Tibial artery (tissue), 4 donors: ENCODE results near the gene GABPB2.

Source experiments
- DNase-seq, 2 donors: peaks; one replicate each; pipeline ENCODE4 v3.0.0-alpha.2; 2019
- H3K27ac ChIP-seq, 2 donors: fragments of 200-600 bp; sonication (generic) in 1 of 2; 1 replicate in 1 of 2; 2 replicates in 1 of 2; pipeline ENCODE4 v1.5.1; 2018 to 2019; ENCODE audit warnings: mild to moderate bottlenecking in 1 of 2
- H3K27me3 ChIP-seq, 2 donors: fragments of 200-600 bp; sonication (generic) in 1 of 2; one replicate each; pipeline versions ENCODE4 v1.5.1 to v1.6.0; 2016 to 2019
- H3K36me3 ChIP-seq, 3 donors: fragments of 200-600 bp; sonication (generic) in 2 of 3; one replicate each; pipeline ENCODE4 v1.5.1; 2016 to 2019; ENCODE audit warnings: mild to moderate bottlenecking in 2 of 3
- H3K4me1 ChIP-seq, 4 donors: fragments of 200-600 bp; sonication (generic) in 2 of 4; 1 replicate in 3 of 4; 2 replicates in 1 of 4; pipeline ENCODE4 v1.5.1; 2016 to 2019
- H3K4me3 ChIP-seq, 2 donors: fragments of 200-600 bp; sonication (generic) in 1 of 2; 1 replicate in 1 of 2; 2 replicates in 1 of 2; pipeline ENCODE4 v1.5.1; 2018 to 2019; ENCODE audit warnings: mild to moderate bottlenecking in 2 of 2
- H3K9me3 ChIP-seq, 3 donors: fragments of 200-600 bp; sonication (generic) in 1 of 3; one replicate each; pipeline ENCODE4 v1.5.1; 2016 to 2019
- intact Hi-C: fragments of 100-400 bp; cut with DNase I; formaldehyde crosslinking; loops from one replicate; pipeline ENCODE4 v1.15.0; 2023; ENCODE audit warnings: low total_unique reads
- TF ChIP-seq, protein P1 (sequence below), 2 experiments: fragments of 200-600 bp in 1 of 2; fragments of 450-650 bp in 1 of 2; IDR thresholded peaks; one replicate each; pipeline ENCODE4 v1.5.1; 2017 to 2019; ENCODE audit warnings: antibody characterized with exemption in 2 of 2, mild to moderate bottlenecking in 1 of 2, moderate library complexity in 1 of 2

Gene GABPB2

DNA sequence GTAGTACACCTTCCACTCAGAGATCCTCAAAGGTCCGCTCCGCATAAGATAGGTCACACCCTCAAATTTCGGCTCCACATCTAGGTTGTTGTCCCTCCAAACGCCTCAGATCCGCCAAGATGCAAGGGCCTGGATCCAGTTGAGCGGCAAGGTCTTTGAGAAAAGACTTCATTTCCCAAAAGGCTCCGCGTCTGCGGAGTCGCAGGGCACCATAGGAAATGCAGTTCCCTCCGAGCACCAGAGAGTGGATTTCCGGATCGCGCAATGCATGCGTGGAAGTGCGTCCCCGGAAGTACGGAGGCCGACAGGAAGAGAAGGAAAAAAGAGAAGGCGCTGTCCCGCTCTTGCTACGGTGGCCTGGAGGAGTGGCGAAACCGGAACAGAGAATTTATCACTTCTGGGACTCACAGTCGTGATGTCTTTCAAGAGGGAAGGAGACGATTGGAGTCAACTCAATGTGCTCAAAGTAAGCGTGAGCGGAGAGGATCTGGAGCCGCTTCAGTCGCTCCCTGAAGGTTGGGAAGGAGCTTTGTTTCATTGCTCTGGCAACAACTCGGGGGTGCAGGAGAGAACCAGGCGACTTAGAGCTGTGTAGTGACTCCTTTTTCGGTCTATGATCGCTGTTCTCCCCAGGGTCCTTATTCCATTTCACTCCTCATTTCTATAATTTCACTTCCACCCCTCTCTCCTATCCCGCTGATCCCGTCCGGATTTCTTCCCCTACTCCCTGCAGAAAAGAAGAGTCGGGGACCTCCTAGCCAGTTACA lies 95.4 kb downstream of the GABPB2 start, which contains the start of the genes LYSMD1 and SCNM1:
TSS of gene LYSMD1 (minus strand) at position 165 of the 767 bp plus-strand sequence. CDS start 644 bp downstream, outside the sequence.
TSS of gene SCNM1 (plus strand) at position 407 of the 767 bp plus-strand sequence. CDS start at position 416, 9 bp downstream.
- peaks cover 17 to 53% (median 36%) of the 10 kb centered on the region in 3 donors for H3K36me3 ChIP-seq
- H3K27ac ChIP-seq, result peak within 1 kb of the TSS; percentile 92 to 96
- peak; percentile 97 to 99 for DNase-seq
- H3K4me1 ChIP-seq, result peaks cover 0 to 33% (median 17%) of the 10 kb centered on the region in 4 donors
- no peaks in the 10 kb centered on the region for H3K27me3 ChIP-seq
- TF ChIP-seq, protein P1, sequence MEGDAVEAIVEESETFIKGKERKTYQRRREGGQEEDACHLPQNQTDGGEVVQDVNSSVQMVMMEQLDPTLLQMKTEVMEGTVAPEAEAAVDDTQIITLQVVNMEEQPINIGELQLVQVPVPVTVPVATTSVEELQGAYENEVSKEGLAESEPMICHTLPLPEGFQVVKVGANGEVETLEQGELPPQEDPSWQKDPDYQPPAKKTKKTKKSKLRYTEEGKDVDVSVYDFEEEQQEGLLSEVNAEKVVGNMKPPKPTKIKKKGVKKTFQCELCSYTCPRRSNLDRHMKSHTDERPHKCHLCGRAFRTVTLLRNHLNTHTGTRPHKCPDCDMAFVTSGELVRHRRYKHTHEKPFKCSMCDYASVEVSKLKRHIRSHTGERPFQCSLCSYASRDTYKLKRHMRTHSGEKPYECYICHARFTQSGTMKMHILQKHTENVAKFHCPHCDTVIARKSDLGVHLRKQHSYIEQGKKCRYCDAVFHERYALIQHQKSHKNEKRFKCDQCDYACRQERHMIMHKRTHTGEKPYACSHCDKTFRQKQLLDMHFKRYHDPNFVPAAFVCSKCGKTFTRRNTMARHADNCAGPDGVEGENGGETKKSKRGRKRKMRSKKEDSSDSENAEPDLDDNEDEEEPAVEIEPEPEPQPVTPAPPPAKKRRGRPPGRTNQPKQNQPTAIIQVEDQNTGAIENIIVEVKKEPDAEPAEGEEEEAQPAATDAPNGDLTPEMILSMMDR (IDR thresholded peaks at IDR 0.05), result peak in 1 of 2 experiments; percentile 50
- intact Hi-C loops, result no loop called here
- H3K9me3 ChIP-seq, result no peaks in the 10 kb centered on the region
- H3K4me3 ChIP-seq, result peak within 1 kb of the TSS; percentile 67 to 76

DNA sequence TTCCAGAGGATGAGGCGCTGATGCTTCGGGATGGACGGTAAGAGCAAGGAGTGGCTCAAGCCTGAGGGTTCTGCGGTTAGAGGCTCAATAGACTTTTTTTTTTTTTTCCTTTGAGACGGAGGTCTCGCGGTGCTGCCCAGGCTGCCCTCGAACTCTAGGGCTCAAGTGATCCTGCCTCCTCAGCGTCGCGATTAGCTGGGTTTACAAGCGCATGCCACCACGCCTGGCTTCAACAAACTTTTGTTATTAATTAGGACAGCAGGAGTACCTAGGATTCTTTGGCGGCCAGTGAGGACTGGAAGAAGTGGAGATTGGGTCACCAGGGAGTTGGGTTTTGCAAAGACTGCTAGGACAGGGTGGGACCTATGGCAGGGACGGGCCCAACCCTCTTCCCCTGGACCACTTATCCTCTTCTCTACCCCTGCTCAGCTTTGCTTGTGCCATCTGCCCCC lies 96.0 kb downstream of the GABPB2 start:
- H3K27me3 ChIP-seq, result no peaks in the 10 kb centered on the region
- H3K9me3 ChIP-seq, result no peaks in the 10 kb centered on the region
- peak overlapping the region; percentile 92 to 96 for H3K27ac ChIP-seq
- peak overlapping the region; percentile 67 to 76 for H3K4me3 ChIP-seq
- no peak for DNase-seq
- TF ChIP-seq, protein P1 (IDR thresholded peaks at IDR 0.05), result no peak
- H3K36me3 ChIP-seq, result peaks cover 17 to 53% (median 33%) of the 10 kb centered on the region in 3 donors
- H3K4me1 ChIP-seq, result peaks cover 0 to 31% (median 17%) of the 10 kb centered on the region in 4 donors
- intact Hi-C loops, result no loop called here

DNA sequence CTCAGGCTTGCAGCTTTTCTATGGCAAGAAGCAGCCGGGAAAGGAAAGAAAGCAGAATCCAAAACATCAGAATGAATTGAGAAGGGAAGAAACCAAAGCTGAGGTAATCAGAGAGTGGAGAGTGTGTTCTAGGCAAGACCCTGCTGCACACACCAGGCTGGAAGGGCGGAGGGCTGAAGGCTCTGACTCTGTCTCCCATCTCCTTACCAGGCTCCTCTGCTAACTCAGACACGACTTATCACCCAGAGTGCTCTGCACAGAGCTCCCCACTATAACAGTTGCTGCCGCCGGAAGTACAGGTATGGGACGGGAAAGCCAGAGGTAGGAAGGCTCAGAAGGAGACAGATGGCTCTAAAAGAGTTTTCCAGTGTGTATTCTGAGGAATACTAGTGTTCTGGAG lies 96.6 kb downstream of the GABPB2 start:
- TF ChIP-seq, protein P1 (IDR thresholded peaks at IDR 0.05), result no peak
- DNase-seq, result no peak
- Histone ChIP-seq H3K27ac (peak overlapping the region; percentile 92 to 96), H3K4me3 (peak overlapping the region; percentile 67 to 76), H3K4me1 (peaks cover 0 to 31% (median 17%) of the 10 kb centered on the region in 4 donors), H3K36me3 (peaks cover 17 to 47% (median 30%) of the 10 kb centered on the region in 3 donors), H3K27me3 (no peaks in the 10 kb centered on the region), H3K9me3 (no peaks in the 10 kb centered on the region)
- intact Hi-C loops, result no loop called here

DNA sequence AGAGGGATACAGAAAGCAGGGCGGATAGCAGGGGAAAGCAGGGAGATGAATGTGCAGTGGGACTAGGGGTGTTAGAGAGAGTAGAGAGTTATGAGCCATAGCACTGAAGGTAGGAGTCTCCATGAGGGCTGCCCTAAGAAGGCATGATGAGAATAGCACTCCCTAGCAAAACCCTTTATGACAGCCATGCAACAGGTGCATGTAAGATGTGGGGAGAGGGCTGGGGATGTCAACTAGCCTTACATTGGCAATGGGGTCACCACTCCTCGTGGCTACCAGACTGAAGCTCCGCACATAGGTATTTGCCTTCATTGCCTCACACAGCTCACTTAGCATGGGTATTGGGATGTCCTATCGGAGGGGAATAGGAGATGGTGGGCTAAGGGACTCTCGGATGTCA lies 100.6 kb downstream of the GABPB2 start:
- intact Hi-C loops, result no loop called here
- Histone ChIP-seq H3K4me3 (no peak overlapping the region), H3K36me3 (peaks cover 30 to 80% (median 51%) of the 10 kb centered on the region in 3 donors), H3K27me3 (no peaks in the 10 kb centered on the region), H3K4me1 (peaks cover 0 to 11% (median 9%) of the 10 kb centered on the region in 4 donors), H3K27ac (no peak overlapping the region), H3K9me3 (no peaks in the 10 kb centered on the region)
- TF ChIP-seq, protein P1 (IDR thresholded peaks at IDR 0.05), result no peak
- no peak for DNase-seq
